GM18511 (cell line): Measurements from ENCODE around the gene CLK4.
"Not testable (repeated sequence)": the region's sequence is repeated elsewhere in the genome, so short reads cannot be mapped to it uniquely, and the experiment has no call there.

ENCODE experiments used
- ATAC-seq: cut with Tn5 transposase; IDR thresholded peaks from one replicate; pipeline ENCODE4 v1.9.1; 2021; ENCODE audit warnings: mild to moderate bottlenecking, moderate library complexity; ENCODE audit not compliant: unreplicated experiment

CLK4 gene

DNA sequence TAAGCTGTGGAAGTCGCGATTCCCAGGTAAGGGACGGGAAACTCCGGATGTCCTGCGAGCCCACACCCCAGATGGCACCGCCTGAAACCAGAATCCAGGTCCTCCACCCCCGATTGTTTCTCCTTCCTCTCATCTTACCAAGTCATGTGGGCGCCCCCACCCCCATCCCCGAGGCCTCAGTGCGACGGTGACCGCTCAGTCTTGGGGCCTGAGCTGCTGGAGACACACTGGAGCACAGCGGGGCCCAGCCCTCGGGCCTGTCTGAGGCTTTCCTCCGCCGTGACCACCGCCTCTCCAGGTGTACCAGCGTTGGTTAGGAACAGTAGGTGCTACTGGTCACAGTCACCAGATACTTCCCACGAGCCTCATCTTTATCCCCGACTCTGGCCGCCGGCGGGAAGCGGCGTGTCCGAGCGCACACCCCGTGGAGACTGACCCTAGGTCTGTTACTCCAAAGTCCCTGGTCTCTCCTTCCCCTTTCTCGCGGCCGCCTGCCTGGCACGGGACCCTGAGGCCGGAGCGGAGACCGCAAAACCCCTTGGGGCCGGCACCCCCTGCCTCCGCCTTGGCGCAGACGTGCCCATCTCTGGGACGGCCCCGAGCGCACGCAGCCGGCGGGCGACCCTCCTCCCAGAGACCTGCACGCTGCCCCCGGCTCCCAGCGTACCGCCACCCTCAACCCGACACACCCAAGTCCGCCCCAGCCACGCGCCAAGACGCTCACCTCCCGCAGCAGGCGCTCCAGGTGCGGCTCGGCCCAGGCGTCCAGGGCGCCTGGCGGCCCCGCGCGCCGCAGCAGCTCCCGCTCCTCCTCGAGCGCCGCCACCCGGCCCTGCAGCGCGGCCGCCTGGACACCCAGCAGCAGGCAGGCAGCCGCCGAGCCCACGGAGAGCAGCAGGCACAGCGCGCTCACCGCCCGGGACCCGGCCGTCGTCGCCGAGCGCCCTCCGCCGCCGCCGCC lies 37.4 kb downstream of the CLK4 start:
- no peak for ATAC-seq

- ATAC-seq, result no peak
Measured at GRCh38 chr5:178588769-178589168, 38.1 kb downstream of the CLK4 start.

DNA sequence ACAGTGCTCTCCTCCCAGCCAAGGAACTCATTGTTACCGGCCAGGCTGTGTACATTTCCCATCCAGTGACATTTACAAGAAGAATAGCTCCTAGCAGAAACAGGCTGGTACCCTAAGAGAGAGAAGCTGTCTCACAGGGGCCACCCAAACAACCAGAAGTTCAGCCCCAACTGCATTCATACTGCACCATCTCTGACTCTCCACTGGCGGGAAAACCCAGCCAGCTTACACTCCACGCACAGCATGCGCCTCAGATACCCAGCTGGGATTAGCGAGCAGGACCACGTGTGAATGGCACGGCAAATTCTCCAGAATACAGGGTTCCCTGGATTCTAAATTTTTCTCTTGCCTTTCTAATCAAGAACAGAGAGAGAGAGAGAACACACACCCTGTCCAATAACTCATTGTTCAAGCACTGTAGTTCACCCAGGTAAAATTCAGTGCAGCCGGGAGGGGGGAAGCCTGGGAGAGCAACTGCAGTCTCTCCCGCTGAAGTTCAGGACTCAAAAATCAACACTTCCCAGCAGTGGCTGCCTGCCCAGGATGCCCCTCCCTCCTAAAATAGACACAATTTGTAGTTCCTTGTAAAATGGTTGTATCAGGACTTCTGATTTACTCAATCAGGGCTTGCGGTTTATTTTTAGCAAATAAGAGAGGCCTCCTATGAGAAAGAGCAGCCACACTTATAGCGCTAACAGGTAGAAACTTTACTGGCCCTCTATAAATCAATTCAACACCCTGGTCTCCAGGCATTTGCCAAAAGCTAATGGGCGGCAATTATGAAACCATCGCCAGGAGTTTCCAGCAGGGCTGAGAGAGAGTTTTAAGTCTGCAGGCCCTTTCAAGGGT lies 38.9 kb downstream of the CLK4 start:
- ATAC-seq, result no peak

DNA sequence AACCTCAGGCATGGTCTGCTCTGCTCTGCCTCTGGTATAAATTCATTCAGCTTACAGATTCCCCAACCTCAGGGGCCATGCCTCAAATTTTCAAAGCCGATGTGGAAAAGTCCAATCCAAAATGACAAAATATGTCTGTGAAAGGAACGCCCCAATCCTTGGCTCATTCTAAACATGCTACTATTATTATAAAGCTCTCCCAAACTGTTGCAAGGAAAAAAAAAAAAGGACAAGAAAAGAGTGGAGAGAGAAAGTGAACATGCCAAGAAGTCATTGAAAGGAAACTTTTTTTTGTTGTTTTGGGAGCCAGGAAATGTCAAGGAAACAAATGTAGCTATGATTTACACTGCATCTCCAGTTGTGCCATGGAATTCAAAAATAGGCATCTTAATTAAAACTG lies 40.5 kb downstream of the CLK4 start:
- ATAC-seq, result no peak

GRCh38 chr5:178585421-178585820 lies 41.4 kb downstream of the CLK4 start:
- not testable (repeated sequence) for ATAC-seq

DNA sequence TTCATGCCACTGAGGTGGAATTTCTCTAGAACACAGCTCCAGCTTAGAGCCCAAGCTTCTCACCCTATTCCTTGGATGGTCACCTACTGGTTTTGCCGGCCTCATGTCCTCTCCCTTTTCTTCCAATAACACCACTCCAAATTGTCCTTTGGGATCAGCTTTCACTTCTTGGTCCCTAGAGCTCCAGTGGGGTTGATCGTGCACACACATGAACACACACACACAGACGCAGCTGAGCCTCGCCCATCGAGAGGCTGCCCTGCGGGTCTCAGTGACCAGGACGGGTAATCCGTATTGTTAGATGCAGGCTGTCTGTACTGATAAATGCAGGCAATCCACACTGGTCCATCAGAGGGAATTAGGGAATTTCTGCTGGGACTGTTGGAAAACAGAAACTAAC lies 43.6 kb downstream of the CLK4 start:
- ATAC-seq, result no peak

DNA sequence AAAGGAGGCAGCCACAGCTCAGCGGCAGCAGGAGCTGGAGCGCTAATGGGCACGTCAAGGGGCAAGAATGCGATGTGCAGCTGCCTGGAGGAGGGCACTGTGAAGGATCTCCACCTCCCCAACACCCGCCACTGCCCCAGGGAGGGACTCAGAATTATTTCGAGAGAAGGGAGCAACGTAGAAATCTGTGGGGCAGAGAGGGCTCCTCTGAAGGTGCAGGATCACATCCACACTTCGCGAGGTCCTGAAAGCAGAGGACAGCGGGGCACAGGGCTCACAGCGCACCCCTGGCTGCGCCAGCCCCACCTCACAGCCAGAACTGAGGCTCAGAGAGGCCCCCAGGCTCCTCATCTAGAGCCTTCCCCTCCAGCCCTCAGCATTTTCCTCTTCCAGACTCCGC lies 44.6 kb downstream of the CLK4 start:
- ATAC-seq, result no peak

DNA sequence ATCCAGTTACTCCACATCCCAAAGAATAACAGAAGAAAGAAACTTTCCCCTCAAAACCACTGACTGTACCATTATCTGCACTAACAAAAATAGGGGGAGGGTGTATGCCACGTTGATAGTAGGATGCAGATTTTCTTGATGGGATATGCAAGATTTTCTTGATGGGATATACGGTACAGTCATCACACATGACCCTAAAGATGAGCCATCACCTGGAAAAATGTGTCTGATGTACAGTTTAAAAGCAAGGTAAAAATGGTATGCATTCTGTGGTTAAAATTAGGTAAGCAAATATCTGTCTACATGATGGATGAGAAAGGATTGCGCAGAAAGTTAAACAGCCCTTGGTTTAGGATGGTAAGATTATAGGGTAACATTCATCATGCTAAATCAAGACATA lies 45.2 kb downstream of the CLK4 start:
- ATAC-seq, result no peak

- ATAC-seq, result no peak
Measured at GRCh38 chr5:178580271-178580955, 46.4 kb downstream of the CLK4 start.

DNA sequence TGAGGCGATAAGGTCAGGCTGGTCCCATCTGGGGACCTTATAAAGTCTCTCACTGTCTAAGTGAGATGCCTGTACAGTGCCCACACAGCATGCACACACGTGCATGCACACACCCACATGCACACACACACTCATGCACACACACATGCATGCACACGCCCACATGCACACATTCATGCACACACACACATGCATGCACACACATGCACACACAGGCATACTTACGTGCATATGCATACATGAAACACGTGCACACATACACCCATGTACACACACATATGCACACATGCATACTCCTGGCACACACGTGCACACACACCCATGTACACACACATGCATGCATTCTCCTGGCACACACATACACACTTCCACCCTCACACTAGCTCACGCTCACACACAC lies 48.9 kb downstream of the CLK4 start:
- no peak for ATAC-seq

GRCh38 chr5:178577376-178577839 lies 49.4 kb downstream of the CLK4 start:
- no peak for ATAC-seq

- no peak for ATAC-seq
Measured at GRCh38 chr5:178576591-178577351, 50.1 kb downstream of the CLK4 start.

DNA sequence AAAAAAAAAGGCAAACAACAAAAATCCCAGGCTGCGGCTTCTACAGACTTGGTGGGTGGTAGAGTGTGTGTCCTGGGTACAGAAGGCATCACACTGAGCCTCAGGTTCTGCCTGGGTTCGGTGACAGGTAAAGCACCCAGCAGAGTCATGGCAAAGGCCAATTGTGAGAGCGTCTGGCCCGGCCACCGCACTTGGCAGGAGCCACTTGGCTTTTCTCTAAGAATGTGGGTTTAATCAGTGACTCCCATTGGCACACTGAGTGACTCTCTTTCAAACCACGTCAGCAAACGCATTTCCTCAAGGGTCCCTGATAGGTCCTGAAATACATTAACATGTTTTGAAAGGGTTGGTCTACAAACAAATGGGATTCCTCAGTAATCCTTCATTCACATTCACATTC lies 53.6 kb downstream of the CLK4 start:
- no peak for ATAC-seq

- ATAC-seq, result no peak
Measured at GRCh38 chr5:178572617-178573016, 54.2 kb downstream of the CLK4 start.

- ATAC-seq, result no peak
Measured at GRCh38 chr5:178569485-178569884, 57.4 kb downstream of the CLK4 start.

- ATAC-seq, result no peak
Measured at GRCh38 chr5:178564811-178565550, 61.9 kb downstream of the CLK4 start.

GRCh38 chr5:178564397-178564796 lies 62.5 kb downstream of the CLK4 start:
- no peak for ATAC-seq

DNA sequence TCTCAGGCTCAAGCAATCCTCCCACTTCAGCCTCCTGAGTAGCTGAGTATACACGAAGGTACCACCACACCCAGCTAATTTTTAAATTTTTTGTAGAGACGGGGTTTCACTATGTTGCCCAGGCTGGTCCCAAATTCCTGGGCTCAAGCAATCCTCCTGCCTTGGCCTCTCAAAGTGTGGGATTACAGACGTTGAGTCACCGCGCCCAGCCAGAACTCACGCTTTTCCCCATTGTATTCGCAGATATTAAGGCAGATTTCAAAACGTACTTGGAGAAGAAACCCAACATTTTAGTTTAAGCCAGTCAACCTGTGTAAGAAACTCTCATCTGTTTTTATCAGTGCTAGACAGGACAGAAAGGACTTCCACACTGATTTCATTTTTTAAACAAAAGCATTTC lies 63.2 kb downstream of the CLK4 start:
- ATAC-seq, result no peak

GRCh38 chr5:178561746-178562264 lies 65.0 kb downstream of the CLK4 start:
- ATAC-seq, result no peak
